Islet of Langerhans (tissue), 1 donor: ENCODE data around the gene LRRC17.
A peak's percentile ranks its signal among the peaks of the same experiment; 100 is the strongest.

Source experiments
- FAIRE-seq: peaks from one replicate; lab custom pipeline; 2011; peaks lifted over from hg19 to GRCh38; lab: Jason Lieb, UNC

LRRC17 gene

DNA sequence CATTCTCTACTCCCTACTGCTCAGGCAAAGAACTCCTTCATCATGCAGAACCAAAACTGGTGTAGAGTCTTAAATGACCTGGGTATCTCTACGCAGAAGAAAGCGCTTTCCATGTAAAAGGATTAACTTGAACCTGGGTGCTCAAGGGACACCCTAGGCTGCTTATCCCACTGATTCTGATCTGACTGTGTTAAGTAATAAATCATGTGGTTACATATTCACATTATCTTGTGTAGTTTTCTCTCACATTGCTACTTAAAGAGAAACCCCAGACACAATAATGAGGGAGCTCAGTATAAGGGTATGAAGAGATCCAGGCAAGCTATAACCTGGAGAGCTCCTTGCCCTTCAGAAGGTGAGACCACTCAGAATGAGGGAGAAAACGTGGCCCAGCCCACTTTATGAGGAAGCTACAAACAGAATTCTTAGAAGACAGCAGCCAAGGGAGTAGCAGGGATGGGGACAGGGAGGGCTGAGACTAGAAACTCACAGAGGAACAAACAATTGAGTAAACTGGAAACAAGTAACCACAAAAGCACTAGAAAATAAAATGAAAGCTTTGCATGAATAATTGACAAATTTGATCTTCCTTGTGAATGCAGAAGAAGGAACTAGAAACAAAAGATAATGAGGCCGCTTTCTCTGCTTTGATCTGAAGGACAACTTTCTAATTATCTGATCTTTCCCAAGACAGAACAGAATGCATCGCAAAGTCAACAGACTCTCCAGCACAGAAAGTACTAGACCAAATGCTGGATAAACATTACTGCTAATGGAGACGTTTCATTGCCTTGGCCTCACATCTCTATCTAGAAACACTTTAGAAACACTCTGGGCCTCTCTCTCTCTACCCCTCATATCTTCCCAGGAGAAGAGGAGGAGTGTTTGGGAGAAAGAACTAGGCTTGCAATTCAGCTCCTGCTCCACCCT lies 76.1 kb downstream of the LRRC17 start:
- no peak for FAIRE-seq

DNA sequence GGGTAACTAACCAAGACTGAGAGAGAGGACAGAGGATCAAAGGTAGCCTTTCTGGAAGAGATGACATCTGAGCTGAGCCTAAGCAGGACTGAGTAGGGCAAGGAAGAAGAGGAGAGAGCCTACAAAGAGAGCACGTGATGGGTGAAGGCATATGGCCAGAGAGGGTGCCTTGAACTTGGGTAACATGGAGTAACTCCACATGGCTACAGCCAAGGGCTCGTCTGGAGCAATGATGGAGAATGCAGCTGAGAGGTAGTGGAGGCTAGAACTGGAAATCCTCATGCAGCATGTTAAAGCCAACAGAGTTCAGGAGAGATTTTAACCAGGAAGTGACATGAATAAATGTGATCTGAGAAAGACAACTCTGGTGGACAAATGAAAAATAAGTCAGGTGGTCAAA lies 77.8 kb downstream of the LRRC17 start:
- FAIRE-seq, result no peak

DNA sequence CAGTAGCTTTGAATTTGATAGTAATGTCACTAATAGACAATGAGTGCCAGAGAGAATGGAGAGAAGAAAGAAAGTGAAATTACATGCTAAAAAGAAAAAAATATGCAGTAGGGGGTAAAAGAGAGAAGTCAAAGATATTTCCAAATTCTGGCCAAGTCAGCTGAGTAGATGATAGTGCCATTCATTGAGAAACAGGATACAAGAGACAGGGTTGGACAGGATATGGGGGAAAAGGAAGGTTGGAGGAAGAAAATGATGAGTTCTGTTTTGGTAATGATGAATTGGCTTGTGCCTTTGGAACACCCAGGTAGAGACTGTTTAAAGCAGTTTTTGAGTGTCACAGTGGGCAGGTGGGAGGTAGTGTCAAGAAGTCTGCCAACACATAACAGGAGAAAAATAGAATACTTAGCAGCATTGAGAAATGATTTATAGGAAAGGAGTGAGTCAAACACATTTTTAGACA lies 78.3 kb downstream of the LRRC17 start:
- no peak for FAIRE-seq

DNA sequence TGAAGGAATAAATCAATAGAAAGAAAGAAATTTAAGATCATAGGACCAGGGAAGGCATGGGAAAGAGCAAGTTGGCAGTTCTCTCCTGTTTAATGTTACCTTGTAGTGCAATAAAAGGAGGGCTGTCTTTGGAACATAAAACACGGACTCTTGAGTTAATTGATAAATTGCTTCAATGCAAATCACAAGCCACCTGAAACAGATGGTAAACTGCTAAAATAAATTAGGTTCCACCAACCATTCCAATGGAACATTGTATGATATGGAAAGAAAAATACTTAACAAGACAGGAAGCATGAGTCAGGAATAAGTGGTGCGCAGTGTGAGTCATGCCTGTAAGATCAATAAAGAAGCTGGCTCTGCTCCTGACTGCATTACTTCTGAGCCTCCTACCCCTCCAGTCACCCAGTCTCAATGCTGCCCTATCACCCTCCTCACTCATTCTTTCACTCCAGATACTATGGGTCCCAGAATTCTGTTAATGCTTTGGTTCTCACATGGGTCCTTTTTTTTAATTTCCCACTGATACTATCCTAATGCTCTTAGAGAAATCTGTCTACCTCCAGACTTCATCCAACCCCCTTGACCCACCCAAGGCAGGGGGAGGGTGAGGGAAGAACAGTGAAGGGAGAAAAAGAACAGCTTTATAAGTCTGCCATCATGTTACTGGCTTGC lies 78.9 kb downstream of the LRRC17 start:
- FAIRE-seq, result peak; percentile 76

DNA sequence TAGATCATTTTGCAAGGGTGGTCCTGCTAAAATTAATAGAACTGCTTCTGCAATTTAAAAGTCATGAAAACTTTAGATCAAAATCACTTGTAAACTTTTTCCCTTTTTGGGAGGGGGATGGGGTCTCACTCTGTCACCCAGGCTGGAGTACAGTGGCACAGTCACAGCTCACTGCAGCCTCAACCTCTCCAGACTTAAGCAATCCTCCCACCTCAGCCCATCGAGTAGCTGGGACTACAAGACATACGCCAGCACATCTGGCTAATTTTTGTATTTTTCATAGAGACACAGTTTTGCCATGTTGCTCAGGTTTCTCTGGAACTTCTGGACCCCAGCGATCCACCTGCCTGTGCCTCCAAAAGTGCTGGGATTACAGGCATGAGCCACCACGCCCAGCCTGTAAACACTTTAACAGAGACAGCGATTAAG lies 79.7 kb downstream of the LRRC17 start:
- FAIRE-seq, result no peak

DNA sequence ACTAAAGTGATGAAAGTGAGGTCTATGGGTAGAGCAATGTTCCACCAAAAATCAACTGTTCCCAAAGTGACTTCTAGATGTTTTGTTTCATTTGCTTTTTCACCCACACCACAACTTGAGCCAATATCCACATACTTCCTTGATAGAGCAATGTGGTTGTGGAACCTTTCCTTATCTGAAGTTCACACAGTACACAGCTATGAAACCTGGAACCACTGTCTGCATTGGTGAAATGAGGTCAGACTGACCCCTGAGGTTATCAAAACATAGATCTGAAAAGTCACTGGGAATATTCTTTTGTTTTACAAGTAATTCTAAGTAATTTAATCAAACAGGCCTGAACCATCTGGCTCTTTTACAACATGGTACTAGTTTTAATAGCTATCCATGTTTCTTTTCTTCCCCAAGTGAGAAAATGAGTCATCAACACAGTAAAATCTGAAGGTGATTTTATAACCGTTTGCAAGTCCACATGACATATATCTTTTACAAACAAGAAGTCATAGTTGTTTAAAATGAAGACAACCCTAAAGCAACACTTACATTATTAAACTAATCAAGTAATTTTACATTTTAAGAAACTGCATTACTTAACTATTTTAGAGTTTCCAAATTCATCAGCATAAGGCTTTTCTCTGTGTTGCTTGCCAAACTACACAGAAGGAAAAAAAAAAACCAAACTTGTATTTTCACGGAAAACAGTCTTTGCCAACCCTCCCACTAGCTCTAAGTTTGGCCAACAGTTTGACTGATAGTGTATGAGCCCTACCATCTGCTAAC lies 80.3 kb downstream of the LRRC17 start:
- FAIRE-seq, result peak; percentile 69

DNA sequence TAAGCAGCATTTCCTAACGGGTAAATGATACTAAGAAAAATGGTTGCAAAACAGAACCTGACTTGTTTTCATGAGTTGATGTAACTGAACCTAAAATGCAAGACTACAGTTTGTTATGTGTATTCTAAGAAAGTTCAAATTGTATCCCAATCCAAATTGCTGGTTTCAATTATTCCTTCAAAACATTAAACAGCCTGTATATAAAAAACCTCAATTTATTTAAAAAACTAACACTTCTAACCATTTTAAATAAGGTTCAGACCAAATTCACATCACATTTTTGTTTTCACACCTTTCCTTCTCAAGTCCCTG lies 80.9 kb downstream of the LRRC17 start:
- no peak for FAIRE-seq

DNA sequence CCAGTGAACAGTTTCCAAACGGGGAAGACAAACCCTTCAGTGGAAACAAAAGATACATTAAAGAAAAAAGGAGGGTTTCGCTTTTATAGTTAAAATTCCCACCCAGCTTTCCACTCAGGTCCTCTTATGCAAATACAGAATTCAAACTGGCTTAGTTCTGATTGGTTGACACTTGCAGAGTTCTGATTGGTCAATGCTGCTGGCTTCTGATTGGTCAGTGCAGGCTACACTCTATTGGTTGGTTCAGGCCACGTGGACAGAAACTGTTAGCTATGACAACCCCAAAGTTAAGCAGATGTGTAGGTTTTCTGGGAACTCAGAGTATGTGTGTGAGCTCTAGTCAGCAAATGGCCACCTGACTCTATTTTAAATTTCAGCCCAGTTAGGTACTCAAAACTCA lies 81.8 kb downstream of the LRRC17 start:
- no peak for FAIRE-seq
